Measurements from ENCODE around the gene NELFA.

The NELFA gene

DNA sequence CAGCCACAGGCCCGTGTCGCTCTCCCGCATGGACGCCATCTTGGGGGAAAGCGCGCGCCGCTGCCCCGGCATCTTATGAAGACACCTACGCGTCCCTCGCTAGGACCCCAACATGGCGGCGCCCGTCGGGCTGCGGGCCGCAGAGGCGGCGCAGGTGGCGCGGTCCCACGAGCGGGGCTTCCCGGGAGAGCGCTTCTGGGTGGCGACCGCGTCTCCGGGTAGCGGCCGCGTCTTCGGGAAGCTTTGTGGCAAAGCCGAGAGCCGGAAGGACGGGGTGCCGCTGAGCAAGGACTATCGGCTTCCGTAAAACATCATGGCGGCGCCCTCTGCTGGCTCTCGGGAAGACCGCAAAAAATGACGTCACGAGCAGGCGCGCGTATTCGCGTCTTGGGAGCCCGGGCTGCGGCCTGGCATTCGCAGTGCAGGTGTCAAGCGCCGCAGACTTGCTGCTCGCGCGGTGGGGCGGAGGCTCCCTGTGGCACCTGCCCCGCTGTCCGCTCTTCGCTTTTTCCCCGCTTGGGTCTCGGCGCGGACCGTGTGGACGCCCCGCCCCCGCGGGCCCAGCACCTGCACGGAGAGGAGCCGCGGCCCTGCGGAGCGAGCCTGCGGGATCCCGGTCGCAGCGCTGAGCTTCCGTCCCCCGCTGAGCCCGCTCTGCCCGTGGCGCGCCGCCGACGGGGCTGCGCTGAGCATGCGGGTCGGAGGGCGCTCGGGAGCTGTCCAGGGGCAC lies at the start of gene NELFA:
Gene NELFA (minus strand): TSS at position 54 of the 730 bp plus-strand sequence. CDS start 15 bp downstream, at position 39.
- Mint-ChIP-seq H3K4me1 (peaks cover 35% of the 10 kb centered on the region), H3K4me3 (peak within 1 kb of the TSS; percentile 84), H3K27ac (peak within 1 kb of the TSS; percentile 96), H3K36me3 (peaks cover 39% of the 10 kb centered on the region), H3K9me3 (no peaks in the 10 kb centered on the region)
- DNase-seq (ENCODE audit: low spot score in 2 of 2) (peak; percentile 94 to 98), ATAC-seq (peak; percentile 90)

DNA sequence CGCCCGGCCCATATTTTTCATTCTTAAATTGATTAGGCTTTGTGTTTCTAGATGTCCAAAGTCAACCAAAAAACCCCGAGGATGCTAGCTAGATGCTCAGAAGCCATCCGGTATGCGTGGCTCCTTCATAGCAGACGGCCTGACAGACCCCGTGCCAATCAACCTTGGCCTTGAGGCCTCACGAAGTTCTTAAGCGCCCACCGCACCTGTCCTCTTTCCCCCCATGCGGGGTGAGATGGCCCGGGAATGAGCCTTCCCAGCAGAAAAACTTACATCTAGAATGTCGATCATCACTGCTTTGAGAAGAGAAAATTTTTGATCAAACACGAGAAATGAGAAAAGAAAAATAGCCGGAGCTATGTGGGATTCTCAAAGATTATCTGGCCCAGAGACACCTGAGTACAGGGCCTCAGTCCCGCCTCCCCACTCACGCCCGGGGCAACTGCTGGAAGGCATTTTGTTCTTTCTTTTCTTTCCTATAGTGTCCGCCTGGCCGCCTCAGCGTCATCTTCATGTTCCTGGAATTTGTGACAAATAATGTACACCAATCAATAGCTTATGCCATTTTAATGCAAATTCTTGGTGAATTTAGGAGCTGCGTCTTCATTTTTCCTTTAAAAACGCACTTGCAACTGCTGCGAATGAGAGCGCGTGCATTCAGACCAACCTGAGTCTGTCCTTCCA lies 48.8 kb upstream of the NELFA start:
- Mint-ChIP-seq H3K27ac (no peak overlapping the region), H3K36me3 (no peaks in the 10 kb centered on the region), H3K9me3 (no peaks in the 10 kb centered on the region), H3K4me1 (no peaks in the 10 kb centered on the region), H3K4me3 (no peak overlapping the region)
- DNase-seq (ENCODE audit: low spot score in 2 of 2) (no peak), ATAC-seq (no peak)

DNA sequence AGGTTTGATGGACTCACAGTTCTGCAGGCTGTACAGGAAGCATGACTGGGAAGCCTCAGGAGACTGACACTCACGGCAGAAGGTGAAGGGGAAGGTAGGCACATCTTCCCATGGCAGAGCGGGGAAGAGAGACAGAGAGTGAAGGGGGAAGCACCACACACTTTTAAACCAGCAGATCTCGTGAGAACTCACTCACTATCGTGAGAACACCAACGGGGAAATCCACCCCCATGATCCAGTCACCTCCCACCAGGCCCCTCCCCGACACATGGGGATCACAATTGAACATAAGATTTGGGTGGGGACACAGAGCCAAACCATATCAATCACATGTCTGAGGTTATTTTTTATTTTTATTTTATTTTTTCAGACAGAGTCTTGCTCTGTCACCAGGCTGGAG lies 45.4 kb upstream of the NELFA start:
- Mint-ChIP-seq H3K9me3 (no peaks in the 10 kb centered on the region), H3K36me3 (no peaks in the 10 kb centered on the region), H3K27ac (no peak overlapping the region), H3K4me3 (no peak overlapping the region), H3K4me1 (no peaks in the 10 kb centered on the region)
- ATAC-seq = no peak
- DNase-seq (ENCODE audit: low spot score in 2 of 2) = no peak

DNA sequence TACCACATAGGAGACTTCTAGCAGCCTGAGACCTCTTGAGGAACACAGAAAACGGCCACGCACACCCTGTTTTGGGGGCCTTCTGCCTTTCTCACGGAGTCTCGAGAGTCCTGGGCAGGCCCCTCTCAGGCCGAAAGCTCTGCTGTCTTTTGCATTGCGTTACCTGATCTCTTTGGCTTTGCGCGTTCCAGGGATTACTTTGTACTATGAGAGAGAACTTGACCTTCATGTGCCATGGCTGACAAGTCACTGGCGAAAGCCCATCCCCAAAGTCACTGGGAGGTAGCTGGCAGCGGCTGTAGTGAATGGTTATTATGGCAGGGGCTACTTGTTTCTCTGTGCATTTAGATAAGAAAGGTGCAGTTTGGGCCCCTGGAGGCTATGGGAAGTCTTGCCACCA lies 42.3 kb upstream of the NELFA start:
- no peak overlapping the region for H3K4me3 Mint-ChIP-seq
- no peaks in the 10 kb centered on the region for H3K36me3 Mint-ChIP-seq
- H3K27ac Mint-ChIP-seq = no peak overlapping the region
- H3K4me1 Mint-ChIP-seq = no peaks in the 10 kb centered on the region
- ATAC-seq (no peak), DNase-seq (ENCODE audit: low spot score in 2 of 2) (no peak)
- no peaks in the 10 kb centered on the region for H3K9me3 Mint-ChIP-seq

DNA sequence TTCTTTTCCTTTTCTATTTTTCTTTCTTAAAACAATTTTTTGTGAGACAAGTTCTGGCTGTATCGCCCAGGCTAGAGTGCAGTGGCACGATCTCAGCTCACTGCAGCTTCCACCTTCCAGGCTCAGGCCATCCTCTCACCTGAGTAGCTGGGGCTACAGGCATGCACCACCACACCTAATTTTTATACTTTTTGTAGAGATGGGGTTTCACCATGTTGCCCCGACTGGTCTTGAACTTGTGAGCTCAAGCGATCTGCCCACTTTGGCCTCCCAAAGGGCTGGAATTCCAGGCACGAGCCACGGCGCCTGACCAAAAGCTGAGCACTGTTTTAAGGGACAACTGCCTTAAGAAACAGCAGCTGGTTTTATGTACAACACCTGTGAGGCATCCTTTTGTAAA lies 41.0 kb upstream of the NELFA start:
- Mint-ChIP-seq H3K4me1 (no peaks in the 10 kb centered on the region), H3K4me3 (no peak overlapping the region), H3K36me3 (no peaks in the 10 kb centered on the region), H3K27ac (no peak overlapping the region), H3K9me3 (no peaks in the 10 kb centered on the region)
- no peak for ATAC-seq
- DNase-seq (ENCODE audit: low spot score in 2 of 2) = no peak

DNA sequence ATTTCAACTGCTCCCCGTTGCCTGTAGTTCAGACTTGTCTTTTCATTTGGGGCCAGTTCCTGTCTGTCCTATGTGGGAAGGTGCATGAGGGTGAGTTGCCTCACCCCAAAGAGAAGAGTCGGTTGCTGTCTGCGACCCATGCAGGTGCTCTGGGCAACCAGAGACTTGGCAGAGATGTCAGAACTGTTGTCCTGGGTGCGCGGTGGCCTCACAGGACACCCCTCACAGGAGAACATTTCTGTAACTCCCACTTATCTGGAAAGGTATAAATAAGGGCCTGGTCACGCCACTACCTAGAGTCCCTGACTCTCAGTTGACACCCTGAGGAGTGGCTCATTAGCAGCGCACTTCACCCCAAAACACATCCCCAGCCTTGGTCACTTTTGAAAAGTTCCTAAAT lies 40.6 kb upstream of the NELFA start:
- Mint-ChIP-seq H3K4me3 (no peak overlapping the region), H3K4me1 (no peaks in the 10 kb centered on the region), H3K27ac (no peak overlapping the region), H3K36me3 (no peaks in the 10 kb centered on the region), H3K9me3 (no peaks in the 10 kb centered on the region)
- no peak for ATAC-seq
- DNase-seq (ENCODE audit: low spot score in 2 of 2) = no peak

DNA sequence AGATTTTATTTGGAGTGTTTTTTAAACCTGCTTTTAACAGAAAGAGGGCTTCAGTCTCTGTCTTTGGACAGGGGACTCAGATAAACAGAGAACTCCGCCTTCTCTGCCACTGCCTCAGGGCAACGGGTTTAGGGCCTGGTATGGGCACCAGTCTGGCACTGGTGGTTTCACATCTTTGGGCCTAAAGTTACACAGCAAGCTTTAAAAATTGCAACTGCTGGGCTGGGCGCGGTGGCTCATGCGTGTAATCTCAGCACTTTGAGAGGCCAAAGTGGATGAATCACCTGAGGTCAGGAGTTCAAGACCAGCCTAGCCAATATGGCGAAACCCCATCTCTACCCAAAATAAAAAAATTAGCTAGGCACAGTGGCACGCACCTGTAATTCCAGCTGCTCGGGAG lies 40.1 kb upstream of the NELFA start:
- Mint-ChIP-seq H3K4me1 (no peaks in the 10 kb centered on the region), H3K27ac (no peak overlapping the region), H3K36me3 (no peaks in the 10 kb centered on the region), H3K4me3 (no peak overlapping the region), H3K9me3 (no peaks in the 10 kb centered on the region)
- DNase-seq (ENCODE audit: low spot score in 2 of 2) = no peak
- no peak for ATAC-seq

DNA sequence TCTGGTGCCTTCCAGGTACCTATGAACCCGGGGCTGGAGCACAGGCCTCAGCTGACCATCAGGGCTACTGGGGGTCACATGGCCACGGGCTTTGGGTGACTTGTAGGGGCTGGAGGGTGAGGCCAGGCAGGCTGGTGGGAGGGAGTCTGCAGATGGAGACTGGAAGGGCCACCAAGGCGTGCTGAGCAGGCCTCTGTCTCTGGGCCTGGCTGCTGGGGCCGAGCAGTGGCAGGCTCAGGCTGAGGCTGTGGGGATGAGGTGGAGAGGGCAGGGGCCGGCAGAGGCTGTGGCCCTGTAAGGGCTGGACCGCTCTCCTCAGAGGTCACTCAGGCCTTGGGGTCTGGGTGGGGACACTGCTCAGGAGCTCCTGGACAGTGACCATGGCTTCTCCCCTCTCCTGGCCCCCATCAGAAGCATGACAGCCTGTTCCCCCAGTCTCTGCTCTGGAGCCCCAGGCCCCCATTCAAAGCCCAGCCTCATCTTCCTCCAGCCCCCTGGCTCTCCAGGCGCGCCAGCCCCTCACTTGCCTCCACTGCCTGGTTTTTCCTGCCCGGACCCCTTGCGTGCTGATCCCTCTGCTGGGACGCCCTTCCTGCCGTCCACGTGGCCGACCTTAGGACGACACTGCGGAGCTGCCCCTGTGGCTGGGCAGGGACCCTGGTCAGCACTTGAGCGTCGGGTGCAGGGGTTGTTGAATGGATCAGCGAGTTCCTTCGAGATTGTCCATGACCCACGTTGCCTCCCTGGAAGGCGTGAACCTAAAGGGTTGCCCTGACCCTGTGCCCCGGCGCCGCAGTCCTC lies 39.2 kb upstream of the NELFA start:
- Mint-ChIP-seq H3K36me3 (no peaks in the 10 kb centered on the region), H3K4me1 (no peaks in the 10 kb centered on the region), H3K4me3 (no peak overlapping the region), H3K27ac (no peak overlapping the region), H3K9me3 (no peaks in the 10 kb centered on the region)
- ATAC-seq (no peak), DNase-seq (ENCODE audit: low spot score in 2 of 2) (no peak)

DNA sequence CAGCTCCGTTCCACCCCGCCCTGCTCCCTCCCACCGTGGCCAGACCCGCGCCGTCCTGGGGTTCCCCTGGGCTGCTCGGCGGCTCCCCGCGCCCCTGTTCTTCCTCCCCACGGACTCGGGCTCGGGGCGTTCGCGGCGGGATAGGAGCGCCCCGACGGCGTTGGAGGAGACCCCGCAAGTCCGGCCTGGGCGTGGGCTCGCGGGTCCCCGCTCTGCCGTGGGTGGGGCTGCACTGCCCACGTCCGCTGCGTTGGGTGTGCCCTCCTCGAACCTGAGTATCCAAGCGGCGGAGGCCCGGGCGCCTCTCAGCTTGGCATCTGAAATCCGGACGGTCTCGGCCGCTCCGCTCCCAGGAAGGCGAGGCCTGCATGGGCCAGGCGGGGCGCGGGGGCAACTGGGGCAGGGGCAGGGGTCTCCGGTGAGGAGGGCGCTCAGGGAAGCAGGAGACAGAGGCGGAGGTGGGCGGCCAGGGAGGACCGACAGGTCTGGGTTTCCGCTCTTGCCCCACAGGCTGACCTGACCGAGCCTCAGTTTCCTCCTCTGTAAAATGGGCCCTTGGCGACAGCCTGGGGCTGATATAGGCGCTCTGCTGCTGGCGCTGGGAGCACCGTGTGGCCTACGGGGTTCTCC lies 38.4 kb upstream of the NELFA start:
- Mint-ChIP-seq H3K4me3 (no peak overlapping the region), H3K4me1 (no peaks in the 10 kb centered on the region), H3K27ac (no peak overlapping the region), H3K36me3 (no peaks in the 10 kb centered on the region), H3K9me3 (no peaks in the 10 kb centered on the region)
- no peak for DNase-seq (ENCODE audit: low spot score in 2 of 2)
- no peak for ATAC-seq

DNA sequence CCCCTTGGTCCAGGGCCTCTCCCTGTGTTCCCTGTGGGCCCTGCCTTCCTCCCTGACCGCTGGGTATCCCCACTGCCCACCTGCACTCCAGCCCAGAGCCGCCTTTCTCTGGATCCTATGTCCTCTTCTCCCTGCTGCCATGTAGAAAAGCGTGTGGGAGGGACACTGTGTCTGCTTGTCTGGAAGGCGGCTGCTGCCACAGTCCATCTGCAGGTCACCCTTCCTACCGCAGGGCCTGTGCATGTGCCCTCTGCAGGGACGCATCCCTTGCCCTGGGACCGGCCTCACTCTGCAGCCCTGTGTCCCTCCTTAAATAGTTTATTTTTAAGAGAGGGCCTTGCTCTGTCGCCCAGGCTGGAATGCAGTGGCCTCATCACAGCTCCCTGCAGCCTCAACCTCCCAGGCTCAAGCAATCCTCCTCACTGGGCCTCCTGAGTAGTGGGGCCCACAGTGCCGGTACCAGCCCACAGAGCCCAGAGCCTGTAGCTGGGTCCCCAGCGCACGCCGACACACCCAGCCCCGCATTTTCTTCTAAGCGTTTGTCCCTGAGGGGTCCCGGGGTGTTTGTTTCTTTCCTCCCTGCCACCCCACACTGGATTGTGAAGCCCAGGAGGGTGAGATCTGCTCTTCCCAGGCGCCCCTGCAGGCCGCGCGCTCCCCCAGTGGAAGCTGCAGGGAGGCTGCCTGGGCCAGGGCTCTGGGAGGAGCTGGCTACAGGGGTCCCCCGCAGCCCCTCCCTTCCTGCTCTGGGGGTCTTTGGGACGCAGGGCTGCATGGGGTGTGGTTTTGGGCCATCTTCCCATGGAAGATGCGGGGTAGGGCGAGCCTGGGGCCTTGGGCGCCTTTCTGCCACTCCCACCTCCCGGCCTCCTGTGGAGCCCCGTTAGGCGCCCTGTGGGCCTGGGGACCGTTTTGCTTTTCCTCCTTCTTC lies 37.5 kb upstream of the NELFA start:
- H3K9me3 Mint-ChIP-seq = no peaks in the 10 kb centered on the region
- no peak for DNase-seq (ENCODE audit: low spot score in 2 of 2)
- H3K4me3 Mint-ChIP-seq = no peak overlapping the region
- H3K27ac Mint-ChIP-seq = no peak overlapping the region
- ATAC-seq = no peak
- H3K4me1 Mint-ChIP-seq = no peaks in the 10 kb centered on the region
- no peaks in the 10 kb centered on the region for H3K36me3 Mint-ChIP-seq

DNA sequence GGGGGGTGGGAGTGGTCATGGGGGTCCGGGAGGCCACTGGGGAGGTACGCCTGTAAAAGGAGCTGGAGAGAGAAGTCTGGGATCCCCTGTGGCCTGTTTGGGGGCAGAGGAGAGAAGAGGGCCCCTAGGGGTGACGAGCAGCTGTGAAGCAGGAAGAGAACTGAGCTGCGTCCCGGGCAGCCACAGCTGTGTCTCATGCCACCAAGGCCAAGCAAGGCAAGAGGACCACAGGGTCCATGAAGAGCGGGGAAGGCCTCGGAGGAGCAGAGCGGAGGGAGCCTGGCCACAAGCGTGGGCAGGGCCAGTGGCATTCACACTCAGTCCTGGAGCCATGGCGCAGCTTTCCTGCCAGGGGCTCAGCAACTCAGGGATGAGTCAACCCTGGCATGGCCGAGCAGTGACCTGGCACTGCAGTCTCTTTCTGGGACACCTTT lies 36.8 kb upstream of the NELFA start:
- no peak for ATAC-seq
- Mint-ChIP-seq H3K4me3 (no peak overlapping the region), H3K9me3 (no peaks in the 10 kb centered on the region), H3K27ac (no peak overlapping the region), H3K36me3 (no peaks in the 10 kb centered on the region), H3K4me1 (no peaks in the 10 kb centered on the region)
- no peak for DNase-seq (ENCODE audit: low spot score in 2 of 2)

DNA sequence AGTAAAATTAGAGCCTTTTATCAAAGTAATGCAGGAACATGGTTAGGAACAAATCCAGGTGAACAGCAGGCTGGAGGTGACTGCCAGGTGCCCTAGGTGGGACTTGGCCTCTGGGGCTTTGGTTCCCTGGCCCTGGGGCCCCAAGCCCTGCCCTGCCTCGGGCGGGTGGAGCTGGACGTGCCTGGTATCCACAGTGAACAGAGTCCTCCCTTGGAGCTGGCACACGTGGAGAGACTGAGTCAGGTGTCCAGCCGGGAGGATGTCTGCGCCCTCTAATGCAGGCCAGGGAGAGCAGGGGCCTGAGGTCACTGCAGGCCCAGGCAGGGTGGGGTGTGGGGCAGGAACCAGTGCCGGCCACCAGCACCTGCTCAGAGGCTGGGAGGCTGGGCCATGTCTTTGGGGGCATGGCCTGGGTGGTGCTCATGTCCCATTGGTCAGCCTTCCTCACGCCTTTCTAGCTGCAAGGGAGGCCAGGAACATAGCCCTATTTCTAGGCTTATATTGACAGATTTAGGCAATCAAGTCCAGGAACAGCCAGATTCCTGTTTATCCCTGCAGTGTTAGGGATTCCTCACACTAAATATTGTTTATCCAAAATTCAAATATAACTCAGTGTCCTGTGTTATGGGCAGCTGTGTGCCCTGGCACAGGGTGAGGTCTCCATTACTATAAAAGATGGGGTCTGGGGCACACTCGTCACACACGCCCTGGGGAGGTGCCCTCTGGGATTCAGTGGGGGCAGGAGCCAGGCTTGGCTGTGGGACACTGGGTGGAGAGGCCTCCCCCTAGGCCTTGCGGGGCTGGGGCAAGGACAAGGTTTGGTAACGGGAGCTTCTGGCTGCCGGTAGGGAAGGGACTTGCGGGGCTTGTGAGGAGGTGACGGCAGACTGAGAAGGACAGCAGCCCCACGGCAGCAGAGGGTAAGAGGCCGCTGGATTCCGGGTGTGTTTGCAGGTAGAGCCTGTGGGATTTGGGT lies 36.1 kb upstream of the NELFA start:
- Mint-ChIP-seq H3K9me3 (no peaks in the 10 kb centered on the region), H3K27ac (no peak overlapping the region), H3K36me3 (no peaks in the 10 kb centered on the region), H3K4me3 (no peak overlapping the region), H3K4me1 (no peaks in the 10 kb centered on the region)
- no peak for ATAC-seq
- no peak for DNase-seq (ENCODE audit: low spot score in 2 of 2)

DNA sequence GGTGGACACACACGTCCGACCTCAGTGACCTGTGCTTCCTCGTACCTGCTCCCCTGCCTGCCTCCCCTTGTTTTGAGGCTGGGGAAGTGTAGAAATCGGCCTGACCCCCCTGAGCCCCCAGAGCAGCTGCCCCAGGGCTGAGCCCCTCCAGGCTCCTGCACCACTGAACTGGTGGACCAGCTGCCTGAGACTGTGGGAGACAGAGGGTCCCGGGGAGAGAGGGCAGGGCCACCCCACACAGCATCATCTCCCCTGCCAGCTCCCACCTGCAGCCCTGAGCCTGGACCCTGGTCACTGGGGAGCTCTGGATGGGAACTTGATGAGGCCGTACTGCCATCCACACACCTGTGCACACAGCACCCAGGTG lies 35.3 kb upstream of the NELFA start:
- Mint-ChIP-seq H3K36me3 (no peaks in the 10 kb centered on the region), H3K27ac (no peak overlapping the region), H3K9me3 (no peaks in the 10 kb centered on the region), H3K4me3 (no peak overlapping the region), H3K4me1 (no peaks in the 10 kb centered on the region)
- no peak for DNase-seq (ENCODE audit: low spot score in 2 of 2)
- ATAC-seq = no peak
